ENCODE measurements around the gene SLC10A6.

Gene SLC10A6

GRCh38 chr4:86847571-86847970 is 1.6 kb downstream of the SLC10A6 start:
- no peak for DNase-seq (ENCODE audit: low spot score)

- no peak for DNase-seq (ENCODE audit: low spot score)
These were observed 2.3 kb downstream of the SLC10A6 start for GRCh38 chr4:86846921-86847320.

GRCh38 chr4:86845593-86845992 is 3.6 kb downstream of the SLC10A6 start:
- no peak for DNase-seq (ENCODE audit: low spot score)

- no peak for DNase-seq (ENCODE audit: low spot score)
These were observed 7.9 kb downstream of the SLC10A6 start for GRCh38 chr4:86841309-86841708.

- no peak for DNase-seq (ENCODE audit: low spot score)
These were observed 8.3 kb downstream of the SLC10A6 start for GRCh38 chr4:86840858-86841257.

GRCh38 chr4:86837691-86838503 is 11.3 kb downstream of the SLC10A6 start:
- no peak for DNase-seq (ENCODE audit: low spot score)

- DNase-seq (ENCODE audit: low spot score): no peak
These were observed 13.5 kb downstream of the SLC10A6 start for GRCh38 chr4:86835677-86836076.

GRCh38 chr4:86834901-86835300 is 14.3 kb downstream of the SLC10A6 start:
- DNase-seq (ENCODE audit: low spot score): no peak

GRCh38 chr4:86833615-86834014 is 15.6 kb downstream of the SLC10A6 start:
- DNase-seq (ENCODE audit: low spot score): no peak

GRCh38 chr4:86831262-86832130 is 17.7 kb downstream of the SLC10A6 start:
- DNase-seq (ENCODE audit: low spot score): no peak

GRCh38 chr4:86825511-86825910 is 23.7 kb downstream of the SLC10A6 start:
- no peak for DNase-seq (ENCODE audit: low spot score)

GRCh38 chr4:86822136-86822535 is 27.0 kb downstream of the SLC10A6 start:
- no peak for DNase-seq (ENCODE audit: low spot score)

GRCh38 chr4:86821151-86821550 is 28.0 kb downstream of the SLC10A6 start:
- no peak for DNase-seq (ENCODE audit: low spot score)

GRCh38 chr4:86819561-86819960 is 29.6 kb downstream of the SLC10A6 start:
- DNase-seq (ENCODE audit: low spot score): no peak

- DNase-seq (ENCODE audit: low spot score): no peak
These were observed 30.3 kb downstream of the SLC10A6 start for GRCh38 chr4:86818841-86819240.

GRCh38 chr4:86818211-86818610 is 31.0 kb downstream of the SLC10A6 start:
- DNase-seq (ENCODE audit: low spot score): no peak

- no peak for DNase-seq (ENCODE audit: low spot score)
These were observed 32.5 kb downstream of the SLC10A6 start for GRCh38 chr4:86816501-86817273.

GRCh38 chr4:86815653-86816052 is 33.5 kb downstream of the SLC10A6 start:
- no peak for DNase-seq (ENCODE audit: low spot score)

GRCh38 chr4:86810847-86811246 is 38.3 kb downstream of the SLC10A6 start:
- no peak for DNase-seq (ENCODE audit: low spot score)

- DNase-seq (ENCODE audit: low spot score): no peak
These were observed 39.4 kb downstream of the SLC10A6 start for GRCh38 chr4:86809809-86810208.

GRCh38 chr4:86791126-86791525 is 58.1 kb downstream of the SLC10A6 start:
- no peak for DNase-seq (ENCODE audit: low spot score)

GRCh38 chr4:86788826-86789225 is 60.4 kb downstream of the SLC10A6 start:
- no peak for DNase-seq (ENCODE audit: low spot score)
